Hepatic stellate cell (primary cell): ENCODE measurements around the gene ZNF155.
A peak's percentile ranks its signal among the peaks of the same experiment; 100 is the strongest.

ENCODE experiments used
- DNase-seq: peaks from one replicate; pipeline ENCODE4 v3.0.0; 2011; ENCODE audit warnings: low spot score

The ZNF155 gene

DNA sequence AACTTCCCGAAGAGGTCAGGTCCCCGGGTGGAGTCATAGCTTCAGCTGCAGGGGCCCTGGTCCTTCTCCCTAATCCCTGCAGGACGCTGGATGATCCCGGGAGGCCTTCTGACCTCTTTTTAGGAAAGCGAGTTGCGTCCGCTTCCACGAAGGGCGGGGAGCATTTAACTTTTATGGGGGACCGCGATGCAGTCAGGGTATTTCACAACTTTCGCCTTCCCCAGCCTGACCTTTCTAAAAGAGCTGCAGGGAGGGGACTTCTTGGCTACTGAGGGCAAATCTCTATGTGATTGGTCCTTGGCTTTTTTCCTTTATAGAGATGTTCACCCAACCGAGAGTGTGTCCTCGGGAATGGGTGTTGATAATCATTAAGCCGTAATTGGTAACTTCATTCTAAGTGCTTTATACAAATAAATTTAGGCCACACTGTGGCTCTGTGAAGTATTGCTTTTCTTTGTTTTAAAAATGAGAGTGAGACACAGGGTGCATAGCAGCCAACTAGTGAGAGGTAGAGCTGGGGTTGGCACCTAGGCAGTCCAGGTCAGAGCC is 19.5 kb downstream of the ZNF155 start:
- DNase-seq = peak; percentile 6

DNA sequence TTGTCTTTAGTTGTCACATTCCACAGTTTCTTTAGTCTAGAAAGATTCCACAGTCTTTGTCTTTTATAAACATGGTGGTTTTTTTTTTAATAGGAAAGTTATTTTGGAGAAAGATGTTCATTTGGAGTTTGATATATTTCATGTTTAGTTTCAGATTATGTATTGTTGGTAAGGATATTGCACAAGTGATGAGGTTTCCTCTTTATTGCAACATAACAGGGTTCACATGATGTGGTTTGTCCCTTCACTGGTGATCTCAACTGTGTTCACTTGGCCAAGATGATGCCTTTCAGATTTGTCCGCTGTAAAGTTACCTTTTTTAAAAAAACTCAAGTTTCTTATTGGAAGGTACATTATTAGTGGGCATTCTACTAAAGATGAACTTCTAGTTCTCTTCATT is 22.0 kb downstream of the ZNF155 start:
- DNase-seq = no peak

DNA sequence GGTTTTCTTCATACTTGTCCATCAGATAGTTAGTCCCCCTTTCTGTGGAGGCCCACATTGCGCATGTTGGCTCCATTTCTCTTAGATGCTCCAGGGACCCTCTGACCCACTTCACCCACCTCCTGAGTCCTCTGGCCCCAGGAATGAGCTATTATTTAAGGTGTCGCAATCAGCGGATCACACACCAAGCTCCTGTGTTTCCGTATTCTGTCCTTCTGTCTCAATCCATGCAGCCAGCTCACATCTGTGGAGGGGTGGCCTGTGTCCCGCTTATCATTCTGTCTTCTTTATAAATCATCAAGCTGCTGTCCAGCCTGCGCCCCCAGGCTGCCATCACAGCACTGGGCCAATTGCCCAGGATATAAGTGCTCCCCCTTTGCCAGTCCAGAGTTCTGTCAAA is 23.5 kb downstream of the ZNF155 start:
- DNase-seq = no peak

DNA sequence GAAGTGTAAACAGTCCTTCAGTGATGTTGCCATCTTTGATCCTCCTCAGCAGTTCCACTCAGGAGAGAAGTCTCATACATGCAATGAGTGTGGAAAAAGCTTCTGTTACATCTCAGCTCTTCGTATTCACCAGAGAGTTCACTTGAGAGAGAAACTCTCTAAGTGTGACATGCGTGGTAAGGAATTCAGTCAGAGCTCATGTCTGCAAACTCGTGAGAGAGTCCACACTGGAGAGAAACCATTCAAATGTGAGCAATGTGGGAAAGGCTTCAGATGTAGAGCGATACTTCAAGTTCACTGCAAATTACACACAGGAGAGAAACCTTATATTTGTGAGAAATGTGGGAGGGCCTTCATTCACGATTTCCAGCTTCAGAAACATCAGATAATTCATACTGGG is 26.5 kb downstream of the ZNF155 start:
- DNase-seq = no peak

DNA sequence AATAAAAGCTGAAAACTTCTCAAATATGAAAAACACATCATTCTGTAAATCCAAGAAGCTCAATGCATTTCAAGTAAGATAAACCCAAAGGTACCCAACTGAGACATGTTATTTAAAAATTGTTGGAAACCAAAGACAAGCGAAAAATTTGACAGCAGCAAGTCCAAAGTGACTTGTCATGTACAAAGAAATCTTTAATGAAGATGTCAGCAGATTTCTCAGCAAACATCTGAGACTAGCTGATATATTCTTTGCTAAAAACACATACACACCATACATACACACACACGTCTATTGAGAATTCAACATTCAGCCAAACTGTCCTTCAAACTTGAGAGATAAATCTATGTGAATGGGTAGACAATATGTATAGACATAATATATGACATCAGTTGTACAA is 35.5 kb downstream of the ZNF155 start:
- DNase-seq = no peak

DNA sequence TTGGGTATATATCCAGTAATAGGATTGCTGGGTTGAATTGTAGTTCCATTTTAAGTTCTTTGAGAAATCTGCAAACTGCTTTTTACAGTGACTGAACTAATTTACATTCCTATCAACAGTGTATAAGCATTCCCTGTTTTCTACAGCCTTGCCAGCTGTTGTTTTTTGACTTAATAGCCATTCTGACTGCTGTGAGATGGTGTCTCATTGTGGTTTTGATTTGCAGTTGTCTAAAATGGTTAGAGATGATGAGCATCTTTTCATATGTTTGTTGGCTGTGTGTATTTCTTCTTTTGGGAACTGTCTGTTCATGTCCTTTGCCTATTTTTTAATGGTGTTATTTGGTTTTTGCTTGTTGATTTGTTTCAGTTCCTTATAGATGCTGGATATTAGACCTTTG is 37.2 kb downstream of the ZNF155 start:
- no peak for DNase-seq

DNA sequence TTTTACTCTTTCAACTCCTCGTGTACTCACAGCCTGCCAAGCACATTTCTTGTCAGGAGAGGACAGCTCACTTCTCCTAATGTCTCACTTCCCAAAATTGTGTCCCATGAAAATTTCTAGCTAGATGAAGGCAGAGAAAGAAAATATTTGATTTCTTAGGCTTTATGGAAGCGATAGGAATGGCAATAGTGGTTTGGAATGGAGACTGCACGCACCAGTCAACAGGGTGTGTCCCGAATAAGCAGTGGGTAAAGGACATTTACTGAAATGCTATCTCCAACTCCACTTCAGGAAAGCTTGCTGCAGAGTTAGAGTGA is 40.9 kb downstream of the ZNF155 start:
- no peak for DNase-seq

DNA sequence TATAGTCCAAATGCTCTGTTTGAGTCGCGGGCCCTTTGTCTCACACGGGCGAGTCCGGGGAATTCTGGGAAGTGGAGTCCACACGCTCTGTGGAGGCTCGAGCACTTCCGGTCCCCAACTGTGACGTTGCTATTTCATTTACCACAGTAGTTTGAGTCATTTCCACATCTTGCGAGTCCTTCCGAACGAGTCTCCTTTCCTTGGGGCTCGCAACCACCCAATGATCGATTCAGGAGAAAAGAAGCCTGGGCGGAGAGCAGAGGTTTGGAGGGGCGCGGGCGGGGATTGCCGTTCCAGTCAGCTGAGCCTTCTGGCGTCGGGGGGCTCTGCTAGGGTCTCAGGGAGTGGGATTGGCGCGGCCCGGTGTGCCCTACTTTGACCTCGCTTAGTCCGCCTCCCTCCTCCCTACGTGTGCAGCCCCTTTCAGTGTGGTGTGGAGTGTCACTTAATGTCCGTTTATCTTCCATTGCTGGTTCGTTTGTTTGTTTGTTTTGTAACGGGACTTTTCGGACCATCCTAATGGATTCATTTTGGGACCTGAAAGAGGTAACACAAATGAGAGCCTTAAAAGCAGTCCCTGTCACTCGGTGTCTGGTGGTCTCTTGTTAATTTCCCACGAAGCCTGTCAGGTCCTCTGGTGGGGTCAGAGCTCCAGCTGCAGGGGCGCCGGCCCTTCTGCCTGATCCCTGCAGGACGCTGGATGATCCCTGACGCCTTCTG is 41.4 kb downstream of the ZNF155 start, which contains the start of gene ZNF222:
ZNF222 (plus strand) TSS at position 163 of the 720 bp plus-strand sequence; CDS start at position 221, 58 bp downstream.
- DNase-seq = peak; percentile 69

DNA sequence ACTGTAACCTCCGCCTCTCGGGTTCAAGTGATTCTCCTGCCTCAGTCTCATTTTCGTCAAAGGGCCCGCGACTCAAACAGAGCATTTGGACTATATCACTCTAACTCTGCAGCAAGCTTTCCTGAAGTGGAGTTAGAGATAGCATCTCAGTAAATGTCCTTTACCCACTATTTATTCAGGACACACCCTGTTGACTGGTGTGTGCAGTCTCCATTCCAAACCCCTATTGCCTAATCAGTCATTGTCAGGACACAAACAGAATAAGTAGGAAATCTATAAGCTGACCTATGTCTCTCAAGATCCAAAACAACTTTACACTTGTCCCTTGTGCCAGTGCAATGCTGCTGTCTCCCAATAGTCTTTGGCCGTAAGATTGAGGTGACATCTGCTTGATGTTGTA is 42.6 kb downstream of the ZNF155 start:
- no peak for DNase-seq

DNA sequence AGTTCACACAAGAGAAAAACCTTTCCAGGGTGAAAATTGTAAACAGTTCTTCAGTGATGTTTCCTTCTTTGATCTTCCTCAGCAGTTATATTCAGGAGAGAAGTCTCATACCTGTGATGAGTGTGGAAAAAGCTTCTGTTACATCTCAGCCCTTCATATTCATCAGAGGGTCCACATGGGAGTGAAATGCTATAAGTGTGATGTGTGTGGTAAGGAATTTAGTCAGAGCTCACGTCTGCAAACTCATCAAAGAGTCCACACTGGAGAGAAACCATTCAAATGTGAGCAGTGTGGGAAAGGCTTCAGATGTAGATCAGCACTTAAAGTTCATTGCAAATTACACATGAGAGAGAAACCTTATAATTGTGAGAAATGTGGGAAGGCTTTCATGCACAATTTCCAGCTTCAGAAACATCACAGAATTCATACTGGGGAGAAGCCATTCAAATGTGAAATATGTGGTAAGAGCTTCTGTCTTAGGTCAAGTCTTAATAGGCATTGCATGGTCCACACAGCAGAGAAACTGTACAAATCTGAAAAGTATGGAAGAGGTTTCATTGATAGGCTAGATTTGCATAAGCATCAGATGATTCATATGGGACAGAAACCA is 48.1 kb downstream of the ZNF155 start:
- no peak for DNase-seq

DNA sequence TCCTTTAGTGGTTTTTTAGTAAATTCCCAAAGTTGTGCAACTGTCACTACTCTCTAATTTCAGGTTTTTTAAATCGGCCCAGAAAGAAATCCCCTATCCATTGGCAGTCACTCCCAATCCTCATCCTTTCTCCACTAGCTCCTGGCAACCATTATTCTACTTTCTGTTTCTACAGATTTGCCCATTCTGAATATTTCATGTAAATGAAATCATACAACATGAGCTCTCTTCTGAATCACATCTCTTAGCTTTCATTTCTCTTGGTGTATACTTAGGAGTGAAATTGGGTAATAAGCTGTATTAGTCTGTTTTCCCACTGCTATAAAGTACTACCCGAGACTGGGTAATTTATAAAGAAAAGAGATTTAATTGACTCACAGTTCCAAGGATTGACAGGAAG is 58.2 kb downstream of the ZNF155 start:
- no peak for DNase-seq
